Thyroid gland (tissue), 4 donors: ENCODE data around the gene HLCS.

Experiments
- POLR2A ChIP-seq, 2 donors: fragments of 450-650 bp; IDR thresholded peaks; one replicate each; pipeline ENCODE4 v1.6.1; 2017; ENCODE audit warnings: antibody characterized with exemption in 2 of 2, mild to moderate bottlenecking in 2 of 2, moderate library complexity in 1 of 2
- TF ChIP-seq, protein P1 (sequence below), 6 experiments: fragments of 200-600 bp in 3 of 6; fragments of 450-650 bp in 3 of 6; sonication (generic) in 3 of 6; IDR thresholded peaks; one replicate each; pipeline ENCODE4 v1.5.1; 2016 to 2019; ENCODE audit warnings: antibody characterized with exemption in 6 of 6, mild to moderate bottlenecking in 2 of 6, inconsistent platforms in 1 of 6, moderate library complexity in 1 of 6

DNA sequence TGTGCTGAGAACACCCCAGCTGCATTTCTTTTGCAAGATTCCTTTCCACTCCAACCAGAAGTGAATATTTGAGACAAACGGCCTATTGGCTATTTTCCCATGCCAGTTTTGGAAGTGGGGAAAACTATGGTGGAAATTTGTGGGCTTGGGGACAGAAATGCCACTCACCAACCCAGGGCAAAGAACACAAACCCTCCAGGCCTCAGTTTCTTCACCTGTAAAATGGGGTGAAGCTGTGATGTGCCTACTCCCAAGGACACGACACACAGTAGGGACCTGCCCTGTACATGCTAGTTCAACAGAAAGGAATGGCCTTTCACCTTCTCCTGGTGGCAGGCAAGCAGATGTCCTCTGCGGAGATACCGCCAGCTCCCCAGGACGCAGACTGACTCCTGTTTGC, 221.0 kb downstream of the HLCS start:
- TF ChIP-seq, protein P1, sequence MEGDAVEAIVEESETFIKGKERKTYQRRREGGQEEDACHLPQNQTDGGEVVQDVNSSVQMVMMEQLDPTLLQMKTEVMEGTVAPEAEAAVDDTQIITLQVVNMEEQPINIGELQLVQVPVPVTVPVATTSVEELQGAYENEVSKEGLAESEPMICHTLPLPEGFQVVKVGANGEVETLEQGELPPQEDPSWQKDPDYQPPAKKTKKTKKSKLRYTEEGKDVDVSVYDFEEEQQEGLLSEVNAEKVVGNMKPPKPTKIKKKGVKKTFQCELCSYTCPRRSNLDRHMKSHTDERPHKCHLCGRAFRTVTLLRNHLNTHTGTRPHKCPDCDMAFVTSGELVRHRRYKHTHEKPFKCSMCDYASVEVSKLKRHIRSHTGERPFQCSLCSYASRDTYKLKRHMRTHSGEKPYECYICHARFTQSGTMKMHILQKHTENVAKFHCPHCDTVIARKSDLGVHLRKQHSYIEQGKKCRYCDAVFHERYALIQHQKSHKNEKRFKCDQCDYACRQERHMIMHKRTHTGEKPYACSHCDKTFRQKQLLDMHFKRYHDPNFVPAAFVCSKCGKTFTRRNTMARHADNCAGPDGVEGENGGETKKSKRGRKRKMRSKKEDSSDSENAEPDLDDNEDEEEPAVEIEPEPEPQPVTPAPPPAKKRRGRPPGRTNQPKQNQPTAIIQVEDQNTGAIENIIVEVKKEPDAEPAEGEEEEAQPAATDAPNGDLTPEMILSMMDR (IDR thresholded peaks at IDR 0.05): no peak
- no peak for TF ChIP-seq POLR2A (IDR thresholded peaks at IDR 0.05)
